HepG2 (cell line): Measurements from ENCODE around the gene SIVA1. TPM values are rescaled to one million over a fixed set of nuclear protein-coding genes. Genes with fewer than 3 reads are reported as not detected.

Experiments
- ESRRA ChIP-seq: sonication (generic); formaldehyde crosslinking; IDR thresholded peaks from 2 replicates; pipeline ENCODE4 v1.5.1; 2020; ENCODE audit warnings: mild to moderate bottlenecking, low read depth, missing genetic modification reagents
- FOXJ3 ChIP-seq: sonication (generic); formaldehyde crosslinking; IDR thresholded peaks from 2 replicates; pipeline ENCODE4 v1.4.0; 2020; ENCODE audit warnings: missing genetic modification reagents, mild to moderate bottlenecking, borderline replicate concordance
- KMT2A ChIP-seq: sonication (generic); formaldehyde crosslinking; IDR thresholded peaks from 2 replicates; pipeline ENCODE4 v1.4.0; 2020; ENCODE audit warnings: missing genetic modification reagents
- LCORL ChIP-seq, 2 experiments: fragments of 450-650 bp in 1 of 2; sonication (generic) in 1 of 2; formaldehyde crosslinking in 1 of 2; IDR thresholded peaks; 2 replicates each; pipeline versions ENCODE4 v1.5.0 to v1.6.1; 2017 to 2020; ENCODE audit warnings: antibody characterized with exemption in 1 of 2, missing genetic modification reagents in 1 of 2
- MIXL1 ChIP-seq: IDR thresholded peaks from 2 replicates; pipeline ENCODE4 v1.6.1; 2016
- NR1H2 ChIP-seq: sonication (generic); formaldehyde crosslinking; IDR thresholded peaks from 2 replicates; pipeline ENCODE4 v1.8.1; 2022; ENCODE audit warnings: low read depth, missing genetic modification reagents, borderline replicate concordance
- POLR2G ChIP-seq: fragments of 200-400 bp; formaldehyde crosslinking; IDR thresholded peaks from 2 replicates; pipeline ENCODE4 v1.6.1; 2018; ENCODE audit warnings: mild to moderate bottlenecking, low read depth, low read length, moderate library complexity
- SAFB2 ChIP-seq: sonication (generic); formaldehyde crosslinking; IDR thresholded peaks from 2 replicates; pipeline ENCODE4 v1.5.1; 2020; ENCODE audit warnings: missing genetic modification reagents, low read depth, mild to moderate bottlenecking, borderline replicate concordance
- SCMH1 ChIP-seq: sonication (generic); formaldehyde crosslinking; IDR thresholded peaks from 2 replicates; pipeline ENCODE4 v1.9.0; 2021; ENCODE audit warnings: missing genetic modification reagents, mild to moderate bottlenecking, borderline replicate concordance
- TBX2 ChIP-seq: sonication (generic); formaldehyde crosslinking; IDR thresholded peaks from 2 replicates; pipeline ENCODE4 v1.5.0; 2020; ENCODE audit warnings: missing genetic modification reagents, mild to moderate bottlenecking, borderline replicate concordance
- TRIM24 ChIP-seq: sonication (generic); formaldehyde crosslinking; IDR thresholded peaks from 2 replicates; pipeline ENCODE4 v1.8.0; 2022; ENCODE audit warnings: mild to moderate bottlenecking, missing genetic modification reagents
- XRCC5 ChIP-seq: fragments of 200-400 bp; formaldehyde crosslinking; optimal IDR thresholded peaks from 2 replicates; pipeline ENCODE3; 2017; ENCODE audit warnings: mild to moderate bottlenecking, low read length
- ZIK1 ChIP-seq: sonication (generic); formaldehyde crosslinking; IDR thresholded peaks from 2 replicates; pipeline ENCODE4 v1.5.0; 2020; ENCODE audit warnings: mild to moderate bottlenecking, low read depth, missing genetic modification reagents, borderline replicate concordance
- ZNF12 ChIP-seq: sonication (generic); formaldehyde crosslinking; IDR thresholded peaks from 2 replicates; pipeline ENCODE4 v1.5.0; 2020; ENCODE audit warnings: missing genetic modification reagents
- ZNF138 ChIP-seq: sonication (generic); formaldehyde crosslinking; IDR thresholded peaks from 2 replicates; pipeline ENCODE4 v1.5.0; 2020; ENCODE audit warnings: mild to moderate bottlenecking, low read depth, missing genetic modification reagents
- ZNF17 ChIP-seq: sonication (generic); formaldehyde crosslinking; IDR thresholded peaks from 2 replicates; pipeline ENCODE4 v1.5.0; 2020; ENCODE audit warnings: mild to moderate bottlenecking, missing genetic modification reagents
- ZNF180 ChIP-seq: sonication (generic); formaldehyde crosslinking; IDR thresholded peaks from 2 replicates; pipeline ENCODE4 v1.4.0; 2020; ENCODE audit warnings: low read depth, missing genetic modification reagents, borderline replicate concordance
- ZNF205 ChIP-seq: IDR thresholded peaks from 2 replicates; pipeline ENCODE4 v1.6.1; 2018; ENCODE audit warnings: missing biosample characterization, missing genetic modification reagents
- ZNF317 ChIP-seq: sonication (generic); formaldehyde crosslinking; IDR thresholded peaks from 2 replicates; pipeline ENCODE4 v1.5.0; 2020; ENCODE audit warnings: mild to moderate bottlenecking, missing genetic modification reagents
- ZNF777 ChIP-seq: sonication (generic); formaldehyde crosslinking; IDR thresholded peaks from 2 replicates; pipeline ENCODE4 v1.4.0; 2020; ENCODE audit warnings: missing genetic modification reagents
- ZSCAN9 ChIP-seq: IDR thresholded peaks from 2 replicates; pipeline ENCODE4 v1.6.1; 2016; ENCODE audit warnings: borderline replicate concordance
- polyA plus RNA-seq, 8 experiments: library from polyadenylated mRNA; depleted of rRNA in 3 of 8; stranded (reverse) in 7 of 8; unstranded in 1 of 8; fragments of >200 nt; fragmentation: Illumina TruSeq in 4 of 8; extraction: Trizol in 4 of 8; gene quantifications; 2 replicates each; pipeline versions ENCODE4 v1.2.1 to v1.2.3, GENCODE V29; 2011 to 2016; ENCODE audit warnings: low read depth in 4 of 8, missing spikeins in 1 of 8, mixed read lengths in 1 of 8; ENCODE audit not compliant: insufficient read depth in 1 of 8
- total RNA-seq, 5 experiments: library from RNA; depleted of rRNA; stranded (reverse); fragments of >200 nt; fragmentation: Illumina TruSeq; extraction: Trizol; gene quantifications; 2 replicates each; pipeline ENCODE4 v1.2.3, GENCODE V29; 2016; ENCODE audit warnings: low read depth in 1 of 5
- TF ChIP-seq, protein P1 (sequence below): sonication (generic); formaldehyde crosslinking; IDR thresholded peaks from 2 replicates; pipeline ENCODE4 v1.9.0; 2021; ENCODE audit warnings: missing genetic modification reagents, mild to moderate bottlenecking, borderline replicate concordance
- TF ChIP-seq, protein P2 (sequence below): sonication (generic); formaldehyde crosslinking; conservative IDR thresholded peaks from 2 replicates; pipeline ENCODE4 v1.4.0; 2020; ENCODE audit warnings: missing genetic modification reagents
- TF ChIP-seq, protein P3 (sequence below): sonication (generic); formaldehyde crosslinking; IDR thresholded peaks from 2 replicates; pipeline ENCODE4 v1.5.0; 2020; ENCODE audit warnings: missing genetic modification reagents, mild to moderate bottlenecking, borderline replicate concordance
- TF ChIP-seq, protein P4 (sequence below): sonication (generic); formaldehyde crosslinking; IDR thresholded peaks from 2 replicates; pipeline ENCODE4 v1.4.0; 2020; ENCODE audit warnings: mild to moderate bottlenecking, missing genetic modification reagents

Gene SIVA1
- total and polyA plus RNA-seq, 2 of the 13 experiments (the other 11 are each of a cell fraction or from before 2014, with no cell fraction given), result 123 to 186 TPM

- TF ChIP-seq, protein P1, sequence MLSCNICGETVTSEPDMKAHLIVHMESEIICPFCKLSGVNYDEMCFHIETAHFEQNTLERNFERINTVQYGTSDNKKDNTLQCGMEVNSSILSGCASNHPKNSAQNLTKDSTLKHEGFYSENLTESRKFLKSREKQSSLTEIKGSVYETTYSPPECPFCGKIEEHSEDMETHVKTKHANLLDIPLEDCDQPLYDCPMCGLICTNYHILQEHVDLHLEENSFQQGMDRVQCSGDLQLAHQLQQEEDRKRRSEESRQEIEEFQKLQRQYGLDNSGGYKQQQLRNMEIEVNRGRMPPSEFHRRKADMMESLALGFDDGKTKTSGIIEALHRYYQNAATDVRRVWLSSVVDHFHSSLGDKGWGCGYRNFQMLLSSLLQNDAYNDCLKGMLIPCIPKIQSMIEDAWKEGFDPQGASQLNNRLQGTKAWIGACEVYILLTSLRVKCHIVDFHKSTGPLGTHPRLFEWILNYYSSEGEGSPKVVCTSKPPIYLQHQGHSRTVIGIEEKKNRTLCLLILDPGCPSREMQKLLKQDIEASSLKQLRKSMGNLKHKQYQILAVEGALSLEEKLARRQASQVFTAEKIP (CRISPR knock-in tag), result no peak
- TF ChIP-seq KMT2A (CRISPR knock-in tag) (no peak), MIXL1 (CRISPR knock-in tag) (peak; percentile 88), ZIK1 (CRISPR knock-in tag) (no peak), ESRRA (CRISPR knock-in tag) (peak; percentile 93), ZNF17 (CRISPR knock-in tag) (peak; percentile 38; the same call in 1 of the 2 replicates), FOXJ3 (CRISPR knock-in tag) (0 out of 2 replicates have a peak, but pooled peaks have one; percentile 28), ZNF777 (CRISPR knock-in tag) (no peak), SAFB2 (CRISPR knock-in tag) (peak; percentile 59; the same call in 1 of the 2 replicates), SCMH1 (CRISPR knock-in tag) (no peak), ZNF138 (0 out of 2 replicates have a peak, but pooled peaks have one; percentile 57), NR1H2 (CRISPR knock-in tag) (peak; percentile 34; the same call in 1 of the 2 replicates), POLR2G (peak; percentile 54), TBX2 (CRISPR knock-in tag) (peak; percentile 87), ZNF205 (CRISPR knock-in tag) (peak; percentile 75; the same call in 1 of the 2 replicates), ZNF180 (no peak), ZSCAN9 (CRISPR knock-in tag) (peak; percentile 89; the same call in 1 of the 2 replicates), XRCC5 (no peak), ZNF317 (CRISPR knock-in tag) (peak; percentile 75; the same call in 1 of the 2 replicates), ZNF12 (CRISPR knock-in tag) (no peak), TRIM24 (CRISPR knock-in tag) (peak; percentile 75; the same call in 1 of the 2 replicates), LCORL (IDR thresholded peaks at IDR 0.05) (no peak), LCORL (CRISPR knock-in tag; IDR thresholded peaks at IDR 0.05) (peak; percentile 96)
- TF ChIP-seq, protein P2, sequence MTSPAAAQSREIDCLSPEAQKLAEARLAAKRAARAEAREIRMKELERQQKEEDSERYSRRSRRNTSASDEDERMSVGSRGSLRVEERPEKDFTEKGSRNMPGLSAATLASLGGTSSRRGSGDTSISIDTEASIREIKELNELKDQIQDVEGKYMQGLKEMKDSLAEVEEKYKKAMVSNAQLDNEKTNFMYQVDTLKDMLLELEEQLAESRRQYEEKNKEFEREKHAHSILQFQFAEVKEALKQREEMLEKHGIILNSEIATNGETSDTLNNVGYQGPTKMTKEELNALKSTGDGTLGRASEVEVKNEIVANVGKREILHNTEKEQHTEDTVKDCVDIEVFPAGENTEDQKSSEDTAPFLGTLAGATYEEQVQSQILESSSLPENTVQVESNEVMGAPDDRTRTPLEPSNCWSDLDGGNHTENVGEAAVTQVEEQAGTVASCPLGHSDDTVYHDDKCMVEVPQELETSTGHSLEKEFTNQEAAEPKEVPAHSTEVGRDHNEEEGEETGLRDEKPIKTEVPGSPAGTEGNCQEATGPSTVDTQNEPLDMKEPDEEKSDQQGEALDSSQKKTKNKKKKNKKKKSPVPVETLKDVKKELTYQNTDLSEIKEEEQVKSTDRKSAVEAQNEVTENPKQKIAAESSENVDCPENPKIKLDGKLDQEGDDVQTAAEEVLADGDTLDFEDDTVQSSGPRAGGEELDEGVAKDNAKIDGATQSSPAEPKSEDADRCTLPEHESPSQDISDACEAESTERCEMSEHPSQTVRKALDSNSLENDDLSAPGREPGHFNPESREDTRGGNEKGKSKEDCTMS (CRISPR knock-in tag), result no peak
- TF ChIP-seq, protein P3, sequence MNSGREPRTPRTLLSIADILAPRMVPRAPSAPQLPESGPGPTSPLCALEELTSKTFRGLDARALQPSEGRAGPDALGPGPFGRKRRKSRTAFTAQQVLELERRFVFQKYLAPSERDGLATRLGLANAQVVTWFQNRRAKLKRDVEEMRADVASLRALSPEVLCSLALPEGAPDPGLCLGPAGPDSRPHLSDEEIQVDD, result no peak; the same call in 1 of the 2 replicates
- TF ChIP-seq, protein P4, sequence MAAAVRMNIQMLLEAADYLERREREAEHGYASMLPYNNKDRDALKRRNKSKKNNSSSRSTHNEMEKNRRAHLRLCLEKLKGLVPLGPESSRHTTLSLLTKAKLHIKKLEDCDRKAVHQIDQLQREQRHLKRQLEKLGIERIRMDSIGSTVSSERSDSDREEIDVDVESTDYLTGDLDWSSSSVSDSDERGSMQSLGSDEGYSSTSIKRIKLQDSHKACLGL (CRISPR knock-in tag), result peak; percentile 85; the same call in 1 of the 2 replicates
Observed at GRCh38 chr14:104735830-104736642, 16.9 kb upstream of the SIVA1 start (continued).
